A673 (cell line): ENCODE results near the gene ZMPSTE24. TPM values are rescaled to one million over a fixed set of nuclear protein-coding genes. Genes with fewer than 3 reads are reported as not detected.

Experiments used
- BruUV-seq: library from RNA; stranded (reverse); fragments of 400-500 nt; replicated peaks from 2 replicates; lab custom pipeline; 2021; lab: Mats Ljungman, UMichigan
- CTCF ChIA-PET: fragments of 300-600 bp; sonication (Branson Sonifier 250); formaldehyde crosslinking; loops from one replicate; lab custom pipeline; 2022; ENCODE audit warnings: antibody characterized with exemption; lab: Charles Lee
- POLR2A ChIA-PET: fragments of 300-600 bp; sonication (Branson Sonifier 250); formaldehyde crosslinking; loops from one replicate; lab custom pipeline; 2022; ENCODE audit warnings: antibody characterized with exemption; ENCODE audit not compliant: low non-redundant PET; lab: Charles Lee
- DNase-seq: peaks from one replicate; pipeline ENCODE4 v3.0.0-alpha.2; 2015; ENCODE audit warnings: low spot score
- H3K27ac ChIP-seq: fragments of 200-600 bp; sonication (generic); 2 replicates; pipeline ENCODE4 v1.5.1; 2016; ENCODE audit warnings: mixed run types, low read depth, mild to moderate bottlenecking, mixed read lengths, antibody characterized with exemption, low read length; ENCODE audit not compliant: poor library complexity, severe bottlenecking
- H3K27me3 ChIP-seq: fragments of 200-600 bp; sonication (generic); replicated peaks from 2 replicates; pipeline ENCODE4 v1.6.1; 2017; ENCODE audit warnings: mixed run types, low read depth, mild to moderate bottlenecking, mixed read lengths, antibody characterized with exemption, low read length; ENCODE audit not compliant: insufficient read depth, poor library complexity
- H3K36me3 ChIP-seq: fragments of 200-600 bp; sonication (generic); 2 replicates; pipeline ENCODE4 v1.6.1; 2016; ENCODE audit warnings: mixed run types, mild to moderate bottlenecking, mixed read lengths, antibody characterized with exemption, low read length; ENCODE audit not compliant: insufficient read depth, poor library complexity, severe bottlenecking
- H3K4me1 ChIP-seq: fragments of 200-600 bp; sonication (generic); 2 replicates; pipeline ENCODE4 v1.6.1; 2017; ENCODE audit warnings: mixed run types, mild to moderate bottlenecking, mixed read lengths, antibody characterized with exemption, low read length; ENCODE audit not compliant: insufficient read depth, poor library complexity, severe bottlenecking
- H3K4me3 ChIP-seq: fragments of 200-600 bp; sonication (generic); 2 replicates; pipeline ENCODE4 v1.5.1; 2016; ENCODE audit warnings: low read depth, mixed run types, mild to moderate bottlenecking, mixed read lengths, low read length; ENCODE audit not compliant: poor library complexity, severe bottlenecking
- H3K9me3 ChIP-seq: fragments of 200-600 bp; sonication (generic); 2 replicates; pipeline ENCODE4 v1.6.1; 2016; ENCODE audit warnings: mixed run types, low read depth, mild to moderate bottlenecking, mixed read lengths, antibody characterized with exemption, low read length; ENCODE audit not compliant: poor library complexity, severe bottlenecking
- EZH2 ChIP-seq: fragments of 200-600 bp; sonication (generic); IDR thresholded peaks from 2 replicates; pipeline ENCODE4 v1.6.1; 2017; ENCODE audit warnings: borderline replicate concordance, low read depth, mild to moderate bottlenecking, mixed read lengths, antibody characterized with exemption, low read length; ENCODE audit not compliant: poor library complexity, severe bottlenecking
- intact Hi-C: fragments of 100-400 bp; cut with micrococcal nuclease; formaldehyde crosslinking; loops from one replicate; pipeline ENCODE4 v1.10.0; 2022; ENCODE audit not compliant: unreplicated experiment
- total RNA-seq: library from RNA; stranded (reverse); gene quantifications from 2 replicates; pipeline ENCODE4 v1.2.3, GENCODE V29; 2021
- TF ChIP-seq, protein P1 (sequence below): fragments of 300-800, 200-600 bp; sonication (generic); conservative IDR thresholded peaks from 2 replicates; pipeline ENCODE4 v1.5.1; 2017; ENCODE audit warnings: low read depth, mild to moderate bottlenecking, antibody characterized with exemption, low read length, moderate library complexity, mixed read lengths

ZMPSTE24 gene
- total RNA-seq, 1 experiment from 2014 or later, result 72.1 TPM

DNA sequence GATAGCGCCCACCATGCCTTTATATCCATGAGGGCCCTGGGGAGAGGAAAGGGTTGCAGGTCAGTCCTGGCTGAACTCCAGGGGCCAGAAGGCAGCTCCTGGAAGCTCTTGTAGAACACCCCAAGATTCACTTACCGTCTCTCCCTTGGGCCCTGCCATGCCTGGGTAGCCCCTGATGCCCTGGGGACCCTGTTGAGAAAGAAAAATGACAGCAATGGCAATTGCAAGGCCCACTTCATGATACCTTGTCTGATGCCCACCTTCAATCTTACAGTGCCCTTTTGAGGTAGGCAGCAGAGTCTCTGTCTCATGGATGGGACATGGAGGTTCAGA lies 52.1 kb downstream of the ZMPSTE24 start:
- ChIA-PET POLR2A (no interaction called here), CTCF (interaction anchor here (1.2 kb wide), 1 partner anchor 95 kb away, joined by 3 read pairs; no protein-coding TSS in a partner anchor)
- BruUV-seq, result no TSS peak
- TF ChIP-seq, protein P1, sequence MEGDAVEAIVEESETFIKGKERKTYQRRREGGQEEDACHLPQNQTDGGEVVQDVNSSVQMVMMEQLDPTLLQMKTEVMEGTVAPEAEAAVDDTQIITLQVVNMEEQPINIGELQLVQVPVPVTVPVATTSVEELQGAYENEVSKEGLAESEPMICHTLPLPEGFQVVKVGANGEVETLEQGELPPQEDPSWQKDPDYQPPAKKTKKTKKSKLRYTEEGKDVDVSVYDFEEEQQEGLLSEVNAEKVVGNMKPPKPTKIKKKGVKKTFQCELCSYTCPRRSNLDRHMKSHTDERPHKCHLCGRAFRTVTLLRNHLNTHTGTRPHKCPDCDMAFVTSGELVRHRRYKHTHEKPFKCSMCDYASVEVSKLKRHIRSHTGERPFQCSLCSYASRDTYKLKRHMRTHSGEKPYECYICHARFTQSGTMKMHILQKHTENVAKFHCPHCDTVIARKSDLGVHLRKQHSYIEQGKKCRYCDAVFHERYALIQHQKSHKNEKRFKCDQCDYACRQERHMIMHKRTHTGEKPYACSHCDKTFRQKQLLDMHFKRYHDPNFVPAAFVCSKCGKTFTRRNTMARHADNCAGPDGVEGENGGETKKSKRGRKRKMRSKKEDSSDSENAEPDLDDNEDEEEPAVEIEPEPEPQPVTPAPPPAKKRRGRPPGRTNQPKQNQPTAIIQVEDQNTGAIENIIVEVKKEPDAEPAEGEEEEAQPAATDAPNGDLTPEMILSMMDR, result no peak
- TF ChIP-seq EZH2, result no peak
- Histone ChIP-seq H3K27ac (no peak overlapping the region), H3K27me3 (no peaks in the 10 kb centered on the region), H3K9me3 (no peaks in the 10 kb centered on the region), H3K4me3 (no peak overlapping the region), H3K4me1 (peaks cover 11% of the 10 kb centered on the region), H3K36me3 (no peaks in the 10 kb centered on the region)
- intact Hi-C loops, result no loop called here
- DNase-seq, result no peak

DNA sequence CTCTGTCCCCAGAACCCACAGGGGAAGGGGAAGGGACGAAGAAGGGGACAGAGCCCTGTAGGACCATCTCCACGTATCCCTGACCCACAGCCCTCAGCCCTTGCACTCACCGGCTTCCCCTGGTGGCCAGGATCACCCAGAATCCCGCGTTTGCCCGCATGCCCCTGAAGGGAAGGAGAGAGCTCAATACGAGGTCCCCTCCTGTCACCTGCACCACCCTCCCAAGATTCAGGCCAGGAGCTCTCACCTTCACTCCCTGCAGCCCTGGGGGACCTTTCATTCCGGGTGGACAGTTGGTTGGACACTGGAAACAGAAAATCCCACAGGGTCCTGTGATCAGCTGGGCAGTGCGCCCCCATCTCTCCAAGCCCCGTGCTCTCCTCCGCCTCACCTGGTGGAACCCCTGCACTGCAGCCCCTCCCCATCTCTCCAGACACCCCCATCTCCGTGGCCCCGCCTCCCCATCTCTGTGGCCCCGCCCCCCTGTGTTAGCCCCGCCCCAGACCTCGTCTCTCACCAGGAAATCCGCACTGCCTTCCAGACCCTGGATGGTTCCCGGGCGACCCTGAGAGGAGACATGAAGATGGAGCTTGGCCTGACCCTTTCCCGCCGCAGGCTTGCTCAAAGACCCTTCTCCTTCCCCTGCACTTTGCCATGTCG lies 53.1 kb downstream of the ZMPSTE24 start:
- ChIA-PET CTCF (interaction anchor here (1.2 kb wide), 1 partner anchor 94 kb away, joined by 3 read pairs; no protein-coding TSS in a partner anchor), POLR2A (no interaction called here)
- Histone ChIP-seq H3K27ac (no peak overlapping the region), H3K27me3 (no peaks in the 10 kb centered on the region), H3K36me3 (no peaks in the 10 kb centered on the region), H3K9me3 (no peaks in the 10 kb centered on the region), H3K4me3 (no peak overlapping the region), H3K4me1 (peaks cover 12% of the 10 kb centered on the region)
- no peak for TF ChIP-seq EZH2
- TF ChIP-seq, protein P1, result no peak
- BruUV-seq, result no TSS peak
- intact Hi-C loops, result no loop called here
- DNase-seq, result no peak

DNA sequence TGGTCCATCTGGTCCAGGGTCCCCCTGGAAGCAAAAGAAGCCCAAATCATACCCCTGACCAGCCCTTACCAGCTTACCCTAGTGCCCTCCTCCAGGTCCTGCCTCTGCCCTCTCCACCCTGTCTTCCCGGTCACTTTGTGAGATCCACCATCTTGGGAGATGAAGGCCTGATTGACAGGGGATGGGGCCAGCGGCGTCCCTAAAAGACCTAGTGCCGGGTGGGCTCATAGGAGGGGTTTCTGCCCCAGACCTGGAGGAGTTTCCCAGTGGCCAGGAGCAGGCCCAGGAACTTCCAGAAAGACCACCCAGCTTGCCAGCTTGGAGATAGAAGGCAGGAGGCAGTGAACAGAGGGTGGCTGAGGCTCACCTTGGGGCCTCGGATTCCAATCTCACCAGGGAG lies 53.7 kb downstream of the ZMPSTE24 start:
- Histone ChIP-seq H3K4me3 (no peak overlapping the region), H3K27me3 (no peaks in the 10 kb centered on the region), H3K9me3 (no peaks in the 10 kb centered on the region), H3K27ac (no peak overlapping the region), H3K36me3 (no peaks in the 10 kb centered on the region), H3K4me1 (peaks cover 12% of the 10 kb centered on the region)
- no peak for TF ChIP-seq EZH2
- TF ChIP-seq, protein P1, result no peak
- ChIA-PET POLR2A (no interaction called here), CTCF (no interaction called here)
- intact Hi-C loops, result no loop called here
- no peak for DNase-seq
- no TSS peak for BruUV-seq
